ENCODE results near the gene CXADR. TPM values are rescaled to one million over a fixed set of nuclear protein-coding genes. Genes with fewer than 3 reads are reported as not detected.
A peak's percentile ranks its signal among the peaks of the same experiment; 100 is the strongest.

CXADR gene
- total RNA-seq (2014; rRNA removed; shearing (Covaris generic)) (6.3 and 6.7 TPM in 2 replicates), total RNA-seq (2022) (5.4 and 6.6 TPM in 2 replicates), Bru-seq, nascent RNA (percentile 61 among the genes with signal in this experiment), BruChase-seq, experiment 1, labeled RNA remaining after a 6-hour chase (percentile 52 among the genes with signal in this experiment), BruChase-seq, experiment 2, labeled RNA remaining after a 2-hour chase (percentile 64 among the genes with signal in this experiment)
- long read RNA-seq, full-length matches to known transcripts: 14 of 15 reads
- long read RNA-seq, partial matches to known transcripts: 0 of 15 reads
- long read RNA-seq, other reads (novel, unspliced or antisense): 1 of 15 reads

GRCh38 chr21:17512253-17513213 lies at the start of gene CXADR:
TSS of gene CXADR (plus strand) at chr21:17513043. CDS start at chr21:17513130, 87 bp downstream.
- peak within 1 kb of the TSS; percentile 35 for H3K27ac ChIP-seq (ENCODE audit: low read depth, low read length, poor library complexity, severe bottlenecking)
- H3K9me3 ChIP-seq (ENCODE audit: low read length): no peaks in the 10 kb centered on the region
- peak; percentile 93 for DNase-seq (ENCODE audit: low spot score)
- intact Hi-C loops (cut with micrococcal nuclease; ENCODE audit: unreplicated experiment): loop anchor here (1.0 to 5.0 kb wide), 5 partner anchors 84 to 305 kb away; partner anchors contain the start of genes BTG3 and C21orf91
- peak within 1 kb of the TSS; percentile 95 for H3K4me2 ChIP-seq (ENCODE audit: low read length)
- H2AFZ ChIP-seq (ENCODE audit: low read length): peak within 1 kb of the TSS; percentile 98
- H3K4me3 ChIP-seq (ENCODE audit: low read depth, low read length, poor library complexity, severe bottlenecking): peak within 1 kb of the TSS; percentile 88
- no TSS peak for BruUV-seq (replicated peaks)
- peaks cover 20% of the 10 kb centered on the region; the same call in 1 of the 2 replicates for H3K79me2 ChIP-seq (ENCODE audit: insufficient read depth, low read depth, low read length)
- CTCF ChIA-PET (ENCODE audit: unreplicated experiment): interaction anchor here (0.7 to 1.0 kb wide), 3 partner anchors 10 to 63 kb away, joined by 3 read pairs; no protein-coding TSS in a partner anchor
- H3K36me3 ChIP-seq (ENCODE audit: insufficient read depth, low read length): no peaks in the 10 kb centered on the region
- H4K20me1 ChIP-seq (ENCODE audit: insufficient read depth, low read length): no peaks in the 10 kb centered on the region
- H3K4me1 ChIP-seq (ENCODE audit: insufficient read depth, low read length, poor library complexity, severe bottlenecking): peaks cover 19% of the 10 kb centered on the region
- POLR2A ChIA-PET: interaction anchor here (0.5 to 1.9 kb wide), 14 partner anchors 10 to 272 kb away, joined by 3 to 8 read pairs (median 3); no protein-coding TSS in a partner anchor
- TF ChIP-seq EZH2phosphoT487 (IDR thresholded peaks at IDR 0.05; ENCODE audit: borderline replicate concordance, low read depth, low read length) (no peak), CTCF (conservative IDR thresholded peaks at IDR 0.05; ENCODE audit: low read length) (peak; percentile 68)
- no peaks in the 10 kb centered on the region for H3K9me2 ChIP-seq (ENCODE audit: insufficient read depth, low read length)

- no peak for TF ChIP-seq EZH2phosphoT487 (IDR thresholded peaks at IDR 0.05; ENCODE audit: borderline replicate concordance, low read depth, low read length)
- TF ChIP-seq CTCF (conservative IDR thresholded peaks at IDR 0.05; ENCODE audit: low read length): no peak
Measured at GRCh38 chr21:17466166-17466565, 46.7 kb upstream of the CXADR start.

More at GRCh38 chr21:17466166-17466565, 46.7 kb upstream of the CXADR start:
- no TSS peak for BruUV-seq (replicated peaks)
- no peak overlapping the region for H3K4me3 ChIP-seq (ENCODE audit: low read depth, low read length, poor library complexity, severe bottlenecking)
- peak overlapping the region; percentile 64; the same call in 1 of the 2 replicates for H2AFZ ChIP-seq (ENCODE audit: low read length)
- no peaks in the 10 kb centered on the region for H4K20me1 ChIP-seq (ENCODE audit: insufficient read depth, low read length)
- POLR2A ChIA-PET: no interaction called here
- no peak overlapping the region for H3K4me2 ChIP-seq (ENCODE audit: low read length)
- H3K36me3 ChIP-seq (ENCODE audit: insufficient read depth, low read length): no peaks in the 10 kb centered on the region
- H3K79me2 ChIP-seq (ENCODE audit: insufficient read depth, low read depth, low read length): no peaks in the 10 kb centered on the region
- no peaks in the 10 kb centered on the region for H3K4me1 ChIP-seq (ENCODE audit: insufficient read depth, low read length, poor library complexity, severe bottlenecking)
- no peaks in the 10 kb centered on the region for H3K9me2 ChIP-seq (ENCODE audit: insufficient read depth, low read length)
- H3K9me3 ChIP-seq (ENCODE audit: low read length): no peaks in the 10 kb centered on the region
- intact Hi-C loops (cut with micrococcal nuclease; ENCODE audit: unreplicated experiment): no loop called here
- no peak for DNase-seq (ENCODE audit: low spot score)
- H3K27ac ChIP-seq (ENCODE audit: low read depth, low read length, poor library complexity, severe bottlenecking): no peak overlapping the region
- CTCF ChIA-PET (ENCODE audit: unreplicated experiment): no interaction called here

Measured in OCI-LY7 (cell line).